GM12892 (cell line): ENCODE data around the gene STEAP1B.

ENCODE experiments used
- POLR2A ChIP-seq: IDR thresholded peaks from 2 replicates; pipeline ENCODE4 v1.6.1; 2011; ENCODE audit warnings: low read depth, low read length, control low read depth
- POLR2AphosphoS5 ChIP-seq: IDR thresholded peaks from 2 replicates; pipeline ENCODE4 v1.6.1; 2011; ENCODE audit warnings: low read depth, low read length, control low read depth
- TAF1 ChIP-seq: IDR thresholded peaks from 2 replicates; pipeline ENCODE4 v1.6.1; 2011; ENCODE audit warnings: low read depth, mild to moderate bottlenecking, control low read depth, low read length, borderline replicate concordance

GRCh38 chr7:22371878-22372277, 128.1 kb downstream of the STEAP1B start:
- TF ChIP-seq POLR2A, result no peak
- no peak for TF ChIP-seq POLR2AphosphoS5
- no peak for TF ChIP-seq TAF1
